GM18519 (cell line): ENCODE results near the gene GPS2.

Experiments used
- ATAC-seq: cut with Tn5 transposase; IDR thresholded peaks from one replicate; pipeline ENCODE4 v1.9.1; 2021; ENCODE audit warnings: mild to moderate bottlenecking, moderate library complexity; ENCODE audit not compliant: unreplicated experiment, low FRiP score

GPS2 gene

DNA sequence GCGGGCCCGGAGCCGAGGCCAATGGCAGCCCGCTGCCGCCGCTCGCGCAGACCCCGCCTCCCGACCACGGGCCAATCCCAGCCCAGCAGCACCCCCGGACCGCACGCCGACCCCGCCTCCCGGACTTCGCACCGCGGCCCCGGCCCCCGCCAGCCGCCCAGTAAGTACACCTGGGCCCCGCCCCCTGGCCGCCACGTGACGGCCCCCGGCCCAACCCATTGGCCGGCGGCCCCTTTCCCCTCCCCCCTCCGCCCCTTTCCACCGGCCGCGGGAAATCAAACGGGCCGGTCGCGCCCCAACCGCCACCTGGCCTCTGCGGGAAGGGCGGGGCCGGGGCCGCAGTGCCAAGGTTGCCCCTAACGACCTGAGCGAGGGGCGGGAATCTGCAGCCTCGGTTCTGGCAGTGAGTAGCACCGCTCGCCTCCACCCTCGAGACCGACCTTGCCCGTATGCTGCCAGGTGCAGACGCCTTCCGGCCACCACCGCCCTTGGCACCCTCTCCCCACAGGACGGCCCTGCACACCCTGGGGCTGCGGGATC is 20.5 kb downstream of the GPS2 start, which contains the start of gene YBX2:
YBX2 (minus strand) TSS at position 26 of the 540 bp plus-strand sequence. CDS start 139 bp downstream, outside the sequence.
- no peak for ATAC-seq

DNA sequence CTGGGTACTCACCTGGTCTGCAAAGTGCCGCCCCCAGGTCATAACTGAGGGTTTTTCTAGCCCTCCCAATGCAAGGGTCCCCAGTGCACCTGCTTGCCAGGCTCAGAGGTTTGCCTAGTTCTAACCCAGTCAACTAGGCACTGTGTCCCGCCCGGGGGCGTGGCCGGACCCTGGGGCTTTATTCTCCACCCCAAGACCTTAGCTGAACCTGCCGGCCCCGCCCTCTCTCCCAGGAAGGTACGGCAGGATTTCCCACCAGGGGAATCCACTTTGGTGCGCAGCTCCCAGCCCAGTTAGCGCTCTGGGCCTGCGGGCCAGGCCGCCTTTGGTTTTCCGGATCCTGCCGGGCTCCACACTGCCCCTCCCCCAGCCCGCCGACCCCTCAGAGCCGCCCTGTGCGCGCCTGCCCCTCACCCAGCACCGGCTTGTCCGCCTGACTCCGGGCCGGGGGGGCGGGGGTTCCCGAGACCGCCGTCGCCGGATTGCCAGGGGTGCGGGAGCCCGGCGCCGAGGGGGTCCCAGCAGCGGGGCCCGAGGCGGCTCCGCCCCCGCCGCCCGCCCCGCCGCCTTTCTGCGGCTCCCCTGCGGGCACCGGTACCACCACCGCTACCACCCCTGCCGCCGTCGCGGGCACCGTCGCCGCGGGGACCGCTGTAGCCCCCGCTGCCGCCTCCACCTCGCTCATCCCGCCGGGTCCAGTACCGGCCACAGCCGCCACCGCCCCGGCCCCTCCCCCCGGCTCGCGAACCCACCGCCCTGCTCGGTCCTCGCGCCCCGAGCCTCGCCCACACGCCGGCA is 21.1 kb downstream of the GPS2 start:
- ATAC-seq: no peak

DNA sequence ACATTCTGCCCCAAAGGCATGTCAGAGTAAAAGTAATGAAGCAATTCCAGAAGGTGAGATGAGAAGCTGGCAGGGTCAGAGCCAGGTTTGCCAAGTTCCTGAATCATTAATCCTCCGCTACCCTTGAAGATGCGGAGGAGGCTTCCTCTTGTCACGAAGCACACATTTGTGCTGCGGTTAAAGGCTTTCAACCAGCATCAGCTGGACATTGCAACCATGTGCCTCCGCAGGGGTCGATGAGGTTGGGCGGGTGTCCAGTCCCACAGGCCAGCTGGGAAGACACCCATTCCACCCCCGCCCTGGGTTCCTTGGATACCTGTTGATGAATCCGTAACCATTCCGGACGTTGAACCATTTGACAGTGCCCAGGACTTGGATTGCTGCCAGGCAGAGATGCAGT is 22.0 kb downstream of the GPS2 start:
- no peak for ATAC-seq

DNA sequence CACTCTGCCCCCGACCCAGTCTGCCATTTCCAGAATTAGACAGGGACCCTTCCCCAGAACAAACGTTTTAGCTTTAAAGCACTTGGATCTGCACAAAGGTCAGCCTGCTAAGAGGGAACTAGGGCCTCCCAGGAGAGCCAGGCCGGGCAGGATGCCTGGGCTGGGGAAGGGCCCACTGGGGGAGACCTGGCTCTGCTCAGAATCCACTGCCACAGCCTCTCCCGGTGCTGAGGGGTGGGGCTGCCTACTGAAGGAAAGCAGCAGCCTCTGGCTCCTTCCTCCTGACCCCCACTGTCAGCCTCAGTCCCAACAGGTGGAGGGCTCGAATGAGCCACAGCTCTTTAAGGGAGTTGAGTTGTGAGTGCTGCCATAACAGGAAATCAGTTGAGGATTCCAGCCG is 22.4 kb downstream of the GPS2 start:
- no peak for ATAC-seq

DNA sequence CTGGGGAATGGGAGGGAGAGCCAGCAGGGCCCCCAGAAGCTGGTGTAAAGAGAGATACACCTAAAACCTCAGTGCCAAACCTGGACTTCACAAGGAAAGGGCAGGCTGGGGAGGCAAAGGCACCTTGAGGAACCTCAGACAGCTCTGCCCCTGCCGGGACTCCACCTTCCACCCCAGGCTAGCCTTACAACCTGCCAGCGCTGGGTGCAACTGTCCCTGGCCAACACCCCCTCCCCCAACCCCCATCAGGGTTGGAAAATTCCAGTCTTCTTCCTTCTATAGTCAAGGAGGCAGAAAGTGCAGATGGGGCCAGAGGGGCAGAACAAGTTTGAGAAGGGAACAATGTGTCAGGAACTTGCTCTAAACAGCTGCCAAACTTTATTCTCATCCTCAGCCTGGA is 23.0 kb downstream of the GPS2 start:
- no peak for ATAC-seq

DNA sequence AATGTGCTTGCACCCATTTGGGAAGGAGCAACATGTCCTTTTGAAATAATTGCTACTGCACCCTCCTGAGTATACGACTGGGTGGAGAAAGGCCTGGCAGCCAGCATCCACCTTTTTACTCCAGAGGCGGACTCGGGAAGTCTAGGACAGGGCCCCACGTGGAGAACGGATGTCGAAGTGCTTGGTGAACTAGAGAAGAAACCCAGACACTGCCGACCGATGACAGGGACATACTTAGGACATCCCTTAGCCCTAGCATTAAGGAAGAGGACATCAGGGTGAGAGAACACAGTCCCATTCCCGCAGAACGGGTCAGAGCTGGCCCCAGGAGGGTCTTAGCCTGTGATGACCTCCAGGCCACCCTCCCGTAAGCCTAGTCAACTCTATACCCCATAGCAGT is 24.5 kb downstream of the GPS2 start:
- no peak for ATAC-seq

DNA sequence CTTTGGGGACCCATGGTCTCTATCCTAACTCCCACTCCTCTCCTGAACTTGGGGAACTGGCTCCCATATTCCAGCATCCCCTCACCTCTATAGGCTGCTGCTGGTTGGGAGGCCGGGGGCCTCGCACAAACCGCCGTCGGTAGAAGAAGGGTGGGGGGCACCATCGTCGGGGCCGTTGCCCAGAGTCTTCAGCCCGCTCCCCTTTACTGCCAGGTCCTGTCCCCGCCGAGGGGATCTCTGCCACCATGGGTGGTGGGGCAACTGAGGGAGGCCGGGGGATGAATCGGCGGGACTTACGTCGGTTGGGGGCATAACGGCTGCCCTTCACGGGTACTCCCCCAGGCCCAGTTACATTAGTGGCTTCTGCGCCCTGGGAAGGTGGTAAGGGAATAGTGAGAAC is 25.0 kb downstream of the GPS2 start:
- ATAC-seq: no peak

DNA sequence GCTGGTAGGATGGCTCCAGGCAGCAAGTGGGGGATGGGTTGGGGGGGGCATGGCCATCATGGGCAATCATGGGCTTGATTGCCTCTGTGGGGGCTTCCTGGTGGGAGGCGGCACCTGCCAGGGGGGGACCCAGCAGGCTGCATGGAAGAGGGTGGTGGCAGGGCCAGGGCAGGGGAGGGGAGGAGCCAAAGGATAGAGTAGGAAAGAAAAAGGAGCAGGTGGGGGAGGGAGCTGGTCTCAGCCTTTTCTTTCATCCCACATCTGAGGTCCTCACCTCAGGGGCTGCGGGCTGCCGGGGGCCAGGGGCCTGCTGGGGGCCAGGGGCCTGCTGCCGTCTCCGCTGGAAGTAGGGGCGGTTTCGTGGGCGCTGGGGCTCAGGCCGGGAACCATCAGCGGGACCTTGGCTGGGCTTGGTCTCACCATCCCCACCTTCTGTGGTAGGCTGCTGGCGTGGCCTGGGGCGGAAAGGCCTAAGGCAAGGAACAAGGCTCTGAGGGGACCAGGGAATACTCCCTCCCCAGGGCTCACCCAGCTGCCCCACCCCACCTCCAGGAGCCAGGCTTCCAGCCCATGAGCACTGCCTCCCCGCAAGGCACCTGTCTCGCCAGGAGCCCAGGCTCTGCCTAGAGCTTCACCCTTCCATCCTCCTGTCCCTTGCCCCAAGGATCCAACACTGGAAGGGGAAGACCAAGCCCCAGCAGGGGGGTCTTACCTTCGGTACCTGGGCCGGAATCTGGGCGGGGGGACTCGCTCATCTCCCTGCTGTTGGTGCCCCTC is 25.7 kb downstream of the GPS2 start:
- no peak for ATAC-seq

DNA sequence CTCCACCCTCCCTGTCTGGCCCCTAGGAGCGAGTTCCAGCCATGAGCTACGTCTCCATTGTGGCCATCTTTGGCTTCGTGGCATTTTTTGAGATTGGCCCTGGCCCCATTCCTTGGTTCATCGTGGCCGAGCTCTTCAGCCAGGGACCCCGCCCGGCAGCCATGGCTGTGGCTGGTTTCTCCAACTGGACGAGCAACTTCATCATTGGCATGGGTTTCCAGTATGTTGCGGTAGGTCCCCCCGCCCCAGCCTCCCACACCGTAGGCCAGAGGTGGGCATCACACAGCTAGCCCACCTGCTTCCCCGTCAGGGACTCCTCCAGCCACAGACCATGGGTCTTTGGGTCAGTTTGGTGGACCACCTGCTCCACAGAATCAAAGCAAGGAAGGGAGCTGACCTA is 29.5 kb downstream of the GPS2 start:
- ATAC-seq: no peak

DNA sequence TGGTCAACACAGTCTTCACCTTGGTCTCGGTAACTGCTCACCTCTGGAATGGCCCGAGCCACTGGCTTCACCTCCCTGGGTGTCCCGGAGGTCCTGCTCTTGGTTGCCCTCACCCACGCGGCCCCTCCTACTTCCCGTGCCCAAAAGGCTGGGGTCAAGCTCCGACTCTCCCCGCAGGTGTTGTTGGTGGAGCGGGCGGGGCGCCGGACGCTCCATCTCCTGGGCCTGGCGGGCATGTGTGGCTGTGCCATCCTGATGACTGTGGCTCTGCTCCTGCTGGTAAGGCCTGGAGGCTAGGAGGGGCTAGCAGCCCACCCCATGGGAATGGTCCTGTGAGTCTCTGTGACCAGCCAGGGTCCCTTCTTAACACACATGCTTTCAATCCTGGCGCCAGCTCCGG is 30.2 kb downstream of the GPS2 start:
- ATAC-seq: no peak

DNA sequence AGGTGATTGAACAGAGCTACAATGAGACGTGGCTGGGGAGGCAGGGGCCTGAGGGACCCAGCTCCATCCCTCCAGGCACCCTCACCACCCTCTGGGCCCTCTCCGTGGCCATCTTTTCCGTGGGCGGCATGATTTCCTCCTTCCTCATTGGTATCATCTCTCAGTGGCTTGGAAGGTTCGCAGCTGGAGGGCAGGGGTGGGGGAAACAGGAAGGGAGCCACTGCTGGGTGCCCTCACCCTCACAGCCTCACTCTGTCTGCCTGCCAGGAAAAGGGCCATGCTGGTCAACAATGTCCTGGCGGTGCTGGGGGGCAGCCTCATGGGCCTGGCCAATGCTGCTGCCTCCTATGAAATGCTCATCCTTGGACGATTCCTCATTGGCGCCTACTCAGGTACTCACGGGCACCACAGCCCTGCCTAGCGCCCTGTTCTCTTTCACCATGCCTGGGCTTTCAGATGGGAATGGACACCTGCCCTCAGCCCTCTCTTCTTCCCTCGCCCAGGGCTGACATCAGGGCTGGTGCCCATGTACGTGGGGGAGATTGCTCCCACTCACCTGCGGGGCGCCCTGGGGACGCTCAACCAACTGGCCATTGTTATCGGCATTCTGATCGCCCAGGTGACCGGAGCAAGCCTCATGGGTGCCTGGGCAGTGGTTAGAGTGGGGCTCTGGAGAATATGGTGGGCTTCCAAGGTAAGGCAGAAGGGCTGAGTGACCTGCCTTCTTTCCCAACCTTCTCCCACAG is 31.5 kb downstream of the GPS2 start:
- ATAC-seq: no peak

DNA sequence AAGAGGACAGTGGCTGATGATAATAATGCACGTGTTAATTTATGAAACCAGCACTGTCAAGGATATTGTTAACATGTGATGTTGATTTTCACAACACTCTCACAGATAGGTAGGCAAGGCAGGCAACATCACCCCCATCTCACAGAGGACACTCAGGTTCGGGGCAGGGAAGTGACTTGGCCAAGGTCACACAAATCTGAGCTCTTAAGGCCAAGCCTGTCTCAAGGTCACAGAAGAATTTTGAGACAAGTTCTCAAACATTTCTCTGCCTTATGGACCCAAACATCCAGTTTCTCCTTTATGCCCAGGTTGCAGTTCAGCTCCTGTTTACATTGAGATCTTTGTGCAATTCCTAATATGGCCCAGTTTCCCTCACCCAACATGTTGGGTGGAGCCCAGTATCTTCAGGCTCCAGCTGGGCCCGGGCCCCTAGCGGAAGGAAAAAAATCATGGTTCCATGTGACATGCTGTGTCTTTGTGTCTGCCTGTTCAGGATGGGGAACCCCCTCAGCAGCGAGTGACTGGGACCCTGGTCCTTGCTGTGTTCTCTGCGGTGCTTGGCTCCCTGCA is 32.3 kb downstream of the GPS2 start:
- ATAC-seq: no peak

DNA sequence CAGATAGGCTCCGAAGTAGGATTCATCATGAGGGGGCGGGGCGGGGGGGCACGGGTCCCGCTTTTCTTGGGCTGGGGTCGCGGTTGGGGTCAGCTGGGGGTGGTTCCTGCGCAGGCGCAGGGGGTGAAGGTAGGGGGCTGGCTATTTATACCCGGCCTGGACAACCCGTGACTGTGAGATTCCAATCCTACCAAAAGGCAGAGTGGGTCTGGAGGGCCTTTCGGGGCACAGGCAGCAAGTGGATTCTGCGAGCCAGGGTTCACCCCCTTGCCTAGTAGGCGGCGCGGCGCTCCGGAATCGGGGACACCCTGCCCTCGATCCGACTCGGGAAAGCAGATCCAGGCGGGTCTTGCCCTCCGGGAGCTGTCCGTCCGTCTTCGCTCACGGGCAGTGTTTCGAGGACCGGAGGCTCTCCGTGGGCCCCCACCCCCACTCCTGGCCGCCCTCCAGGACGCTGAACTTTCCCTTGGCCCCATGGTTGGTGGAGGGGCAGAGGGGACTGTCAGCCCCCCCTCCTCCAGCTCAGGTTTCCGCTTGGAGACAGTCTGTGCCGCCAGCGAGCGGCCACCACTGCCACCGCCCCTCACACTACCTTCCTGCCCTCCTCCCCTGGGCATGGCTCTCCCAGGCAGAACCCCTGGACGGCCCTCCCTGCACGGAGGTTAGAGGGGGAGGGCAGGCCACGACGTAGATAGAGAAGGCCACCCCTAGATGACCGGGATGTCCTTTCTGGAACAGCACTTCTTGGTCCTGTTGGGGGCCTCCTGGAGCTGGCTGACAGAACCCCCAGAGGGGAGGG is 33.0 kb downstream of the GPS2 start:
- no peak for ATAC-seq

DNA sequence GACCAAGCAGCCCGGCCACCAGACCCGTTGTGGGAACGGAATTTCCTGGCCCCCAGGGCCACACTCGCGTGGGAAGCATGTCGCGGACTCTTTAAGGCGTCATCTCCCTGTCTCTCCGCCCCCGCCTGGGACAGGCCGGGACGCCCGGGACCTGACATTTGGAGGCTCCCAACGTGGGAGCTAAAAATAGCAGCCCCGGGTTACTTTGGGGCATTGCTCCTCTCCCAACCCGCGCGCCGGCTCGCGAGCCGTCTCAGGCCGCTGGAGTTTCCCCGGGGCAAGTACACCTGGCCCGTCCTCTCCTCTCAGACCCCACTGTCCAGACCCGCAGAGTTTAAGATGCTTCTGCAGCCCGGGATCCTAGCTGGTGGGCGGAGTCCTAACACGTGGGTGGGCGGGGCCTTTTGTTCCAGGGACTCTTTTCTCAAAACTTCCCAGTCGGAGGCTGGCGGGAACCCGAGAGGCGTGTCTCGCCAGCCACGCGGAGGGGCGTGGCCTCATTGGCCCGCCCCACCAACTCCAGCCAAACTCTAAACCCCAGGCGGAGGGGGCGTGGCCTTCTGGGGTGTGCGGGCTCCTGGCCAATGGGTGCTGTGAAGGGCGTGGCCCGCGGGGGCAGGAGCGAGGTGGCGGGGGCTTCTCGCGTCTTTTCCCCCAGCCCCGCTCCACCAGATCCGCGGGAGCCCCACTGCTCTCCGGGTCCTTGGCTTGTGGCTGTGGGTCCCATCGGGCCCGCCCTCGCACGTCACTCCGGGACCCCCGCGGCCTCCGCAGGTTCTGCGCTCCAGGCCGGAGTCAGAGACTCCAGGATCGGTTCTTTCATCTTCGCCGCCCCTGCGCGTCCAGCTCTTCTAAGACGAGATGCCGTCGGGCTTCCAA is 33.8 kb downstream of the GPS2 start, which contains the start of gene SLC2A4:
SLC2A4 (plus strand) TSS at position 645 of the 879 bp plus-strand sequence; CDS start at position 862, 217 bp downstream.
- ATAC-seq: no peak

DNA sequence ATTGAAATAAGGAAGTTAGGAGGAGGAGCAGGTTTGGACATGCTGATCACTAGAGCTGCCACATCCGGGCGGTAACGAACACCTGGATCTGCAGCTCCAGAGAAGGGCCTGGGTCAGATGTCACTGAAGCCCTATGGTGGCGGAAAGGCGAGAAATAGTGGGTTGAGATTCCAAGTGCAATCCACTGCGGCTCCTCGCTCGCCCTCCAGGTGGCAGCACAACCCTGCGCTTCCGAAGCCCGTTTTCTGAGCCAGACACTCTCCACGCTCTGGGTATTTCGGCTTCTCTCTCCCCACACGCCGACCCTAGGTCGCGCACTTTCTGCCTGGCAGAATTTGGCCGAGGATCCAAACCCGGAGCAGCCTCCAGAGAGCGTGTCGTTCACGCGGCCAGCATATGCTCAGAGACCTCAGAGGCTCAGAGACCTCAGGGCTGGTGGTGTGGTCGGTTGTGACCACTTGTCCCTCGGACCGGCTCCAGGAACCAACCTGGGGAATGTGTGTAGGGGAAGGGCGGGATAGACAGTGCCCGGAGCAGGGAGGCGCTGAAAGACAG is 34.6 kb downstream of the GPS2 start:
- ATAC-seq: no peak

DNA sequence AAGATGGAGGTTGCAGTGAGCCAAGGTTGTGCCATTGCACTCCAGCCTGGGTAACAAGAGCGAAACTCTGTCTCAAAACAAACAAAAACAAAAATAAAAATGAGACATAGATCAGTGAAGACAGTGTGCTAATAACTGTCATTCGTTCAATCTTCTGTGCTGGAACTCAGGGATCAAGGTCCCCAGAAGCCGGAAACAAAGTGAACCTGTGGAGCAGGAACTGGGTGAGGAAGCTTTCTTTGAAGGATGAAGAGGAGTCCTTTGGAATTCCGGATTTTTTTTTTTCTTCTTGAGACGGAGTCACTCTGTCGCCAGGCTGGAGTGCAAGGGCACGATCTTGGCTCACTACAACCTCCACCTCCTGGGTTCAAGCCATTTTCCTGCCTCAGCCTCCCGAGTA is 35.7 kb downstream of the GPS2 start:
- ATAC-seq: no peak

DNA sequence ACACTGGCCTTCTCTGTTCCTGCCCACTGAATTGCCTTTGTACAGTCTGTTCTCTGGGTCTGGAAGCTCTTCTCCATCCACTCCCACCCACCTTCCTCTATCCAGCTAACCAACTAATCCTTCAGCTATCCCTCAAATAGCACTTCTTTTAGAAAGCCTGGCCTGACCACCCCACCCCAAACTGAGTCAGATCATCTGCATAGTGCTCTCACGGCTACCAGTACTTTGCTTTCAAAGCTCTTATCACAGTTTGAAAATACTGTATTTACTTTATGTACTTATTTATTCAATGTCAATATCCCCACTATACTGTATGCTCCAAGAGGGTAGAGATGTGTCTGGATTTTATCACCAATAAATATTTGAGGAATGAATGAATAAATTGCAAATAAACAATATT is 48.4 kb downstream of the GPS2 start:
- ATAC-seq: no peak

DNA sequence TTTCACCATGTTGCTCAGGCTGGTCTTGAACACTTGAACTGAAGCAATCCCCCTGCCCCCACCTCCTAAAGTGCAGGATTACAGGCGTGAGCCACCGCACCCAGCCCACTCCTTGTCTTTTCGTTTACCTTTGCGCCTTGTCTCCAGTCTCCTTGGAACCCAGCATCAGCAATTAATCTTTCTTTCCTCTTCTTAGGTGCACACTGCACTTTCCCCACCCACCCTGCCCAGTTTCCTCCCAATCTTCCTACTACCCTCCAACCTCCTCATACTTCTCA is 51.4 kb downstream of the GPS2 start:
- ATAC-seq: no peak
